Stimulated activated CD4-positive, alpha-beta T cell treated with anti-CD3 and anti-CD28 coated beads, Interleukin-15, amount 100 ng/mL, for 1 hour (primary cell): ENCODE measurements around the gene HNRNPUL1.
"Not testable (repeated sequence)": the region's sequence is repeated elsewhere in the genome, so short reads cannot be mapped to it uniquely, and the experiment has no call there.

ENCODE experiments used
- DNase-seq, 2 donors: peaks; one replicate each; pipeline ENCODE4 v3.0.0-alpha.2; 2020; ENCODE audit warnings: low read depth in 1 of 2, low spot score in 1 of 2

The HNRNPUL1 gene

DNA sequence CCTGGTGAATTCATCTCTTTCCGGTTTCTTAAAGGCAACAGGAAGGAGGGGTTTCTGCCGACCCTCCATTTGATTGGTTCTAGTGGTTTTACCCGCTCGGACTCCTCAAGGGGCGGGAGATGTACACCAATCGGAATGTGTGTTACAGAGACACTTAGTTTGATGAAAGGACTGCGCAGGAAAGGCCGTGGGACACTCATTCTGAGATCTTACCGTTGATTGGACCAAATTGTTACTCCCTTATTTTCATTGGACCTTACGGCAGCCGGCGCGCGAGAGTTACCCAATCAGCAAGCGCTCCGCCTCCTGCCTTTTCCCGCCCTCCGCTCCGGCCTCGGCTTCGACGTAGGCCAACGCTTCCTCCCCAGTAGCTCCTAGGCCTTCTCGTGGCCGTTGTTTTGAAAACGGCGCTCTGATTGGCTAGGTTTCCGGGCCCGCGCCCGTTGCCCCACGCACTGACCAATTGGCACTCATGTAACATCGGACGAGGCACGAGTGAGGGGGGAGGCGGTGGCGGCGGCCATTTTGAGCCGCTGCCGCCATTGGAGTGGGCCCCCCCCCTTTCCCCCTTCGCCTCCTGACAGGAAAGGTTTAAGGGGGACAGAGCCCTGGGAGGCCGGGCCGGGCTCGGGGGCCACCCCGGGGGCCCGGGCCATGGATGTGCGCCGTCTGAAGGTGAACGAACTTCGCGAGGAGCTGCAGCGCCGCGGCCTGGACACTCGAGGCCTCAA is at the start of gene HNRNPUL1:
TSS of gene HNRNPUL1 (plus strand) at position 523 of the 731 bp plus-strand sequence. CDS start at position 655, 132 bp downstream.
- DNase-seq, result peak; percentile 96 to 99

DNA sequence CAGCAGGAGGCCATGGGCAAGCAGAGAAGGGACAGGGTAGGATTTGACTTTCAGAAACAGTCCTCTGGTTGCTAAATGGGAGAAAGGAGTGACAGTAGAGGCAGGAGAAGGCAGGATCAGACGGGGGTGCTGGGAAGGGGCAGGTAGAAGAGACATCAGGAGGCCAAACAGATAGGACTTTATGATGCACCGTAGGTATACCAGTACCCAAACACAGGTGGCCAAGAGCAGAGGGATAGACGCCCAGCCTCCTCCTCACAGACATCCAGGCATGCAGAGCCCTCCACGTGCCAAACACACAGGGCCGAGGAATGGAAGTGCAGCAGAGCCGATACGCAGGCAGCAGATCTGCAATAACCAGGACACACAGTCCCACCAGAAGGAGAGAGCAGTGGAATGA is 46.4 kb upstream of the HNRNPUL1 start:
- DNase-seq, result no peak

DNA sequence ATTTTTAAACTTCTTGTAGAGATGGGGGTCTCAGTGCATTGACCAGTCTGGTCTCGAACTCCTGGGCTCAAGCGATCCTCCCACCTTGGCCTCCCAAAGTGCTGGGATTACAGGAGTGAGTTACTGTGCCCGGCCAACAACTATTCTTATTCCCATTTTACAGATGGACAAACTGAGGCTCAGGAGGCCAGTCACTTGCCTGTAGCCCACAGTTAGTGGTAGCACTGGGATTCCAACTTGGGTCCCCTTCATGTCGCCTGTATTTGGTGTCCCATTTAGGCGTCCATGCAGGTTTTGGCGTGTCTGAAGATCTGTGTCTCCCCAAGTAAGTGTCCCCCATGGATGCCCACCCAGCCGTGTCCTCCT is 45.9 kb upstream of the HNRNPUL1 start:
- no peak for DNase-seq

GRCh38 chr19:41218615-41219507 is 45.3 kb upstream of the HNRNPUL1 start, which contains the start of gene AXL:
AXL (plus strand) TSS chr19:41219223; CDS start chr19:41219393, 170 bp downstream.
- DNase-seq, result no peak

- no peak for DNase-seq
Observed at GRCh38 chr19:41219924-41220567, 44.1 kb upstream of the HNRNPUL1 start.

DNA sequence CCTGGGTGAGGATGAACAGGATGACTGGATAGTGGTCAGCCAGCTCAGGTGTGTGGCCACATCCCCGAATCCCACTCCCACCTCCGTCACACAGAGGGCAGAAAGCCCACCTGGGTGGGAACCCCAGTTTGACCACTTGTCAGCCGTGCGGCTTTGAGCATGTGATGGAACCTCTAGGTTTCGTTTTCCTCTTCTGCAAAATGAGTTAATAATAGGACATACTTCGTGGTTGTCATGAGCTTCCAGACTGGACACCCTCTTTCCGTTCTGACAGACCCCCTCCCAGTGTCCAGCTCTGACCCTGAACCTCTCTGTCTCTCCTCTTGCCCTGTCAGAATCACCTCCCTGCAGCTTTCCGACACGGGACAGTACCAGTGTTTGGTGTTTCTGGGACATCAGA is 43.4 kb upstream of the HNRNPUL1 start:
- no peak for DNase-seq

- no peak for DNase-seq
Observed at GRCh38 chr19:41221514-41222205, 42.5 kb upstream of the HNRNPUL1 start.

DNA sequence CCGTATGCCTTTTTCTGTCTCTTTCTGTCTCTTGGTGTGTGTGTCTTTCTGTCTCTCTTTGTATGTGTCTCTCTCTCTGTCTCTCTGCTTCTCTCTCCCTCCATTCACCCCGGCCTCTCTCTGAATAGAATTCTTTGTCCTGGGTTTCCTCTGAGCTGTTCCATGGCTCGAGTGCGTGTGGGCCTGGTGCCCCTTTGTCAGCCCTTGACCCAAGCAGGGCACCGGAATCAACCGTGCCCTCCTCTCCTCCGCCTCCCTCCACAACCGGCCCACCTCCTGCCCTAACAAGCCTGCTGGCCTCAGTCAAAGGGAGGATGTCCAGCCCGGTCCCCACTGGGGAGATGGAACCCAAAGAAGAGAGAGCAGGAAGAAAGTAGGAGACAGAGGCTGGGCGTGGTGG is 41.9 kb upstream of the HNRNPUL1 start:
- DNase-seq, result no peak

- no peak for DNase-seq
Observed at GRCh38 chr19:41223431-41224234, 40.5 kb upstream of the HNRNPUL1 start.

DNA sequence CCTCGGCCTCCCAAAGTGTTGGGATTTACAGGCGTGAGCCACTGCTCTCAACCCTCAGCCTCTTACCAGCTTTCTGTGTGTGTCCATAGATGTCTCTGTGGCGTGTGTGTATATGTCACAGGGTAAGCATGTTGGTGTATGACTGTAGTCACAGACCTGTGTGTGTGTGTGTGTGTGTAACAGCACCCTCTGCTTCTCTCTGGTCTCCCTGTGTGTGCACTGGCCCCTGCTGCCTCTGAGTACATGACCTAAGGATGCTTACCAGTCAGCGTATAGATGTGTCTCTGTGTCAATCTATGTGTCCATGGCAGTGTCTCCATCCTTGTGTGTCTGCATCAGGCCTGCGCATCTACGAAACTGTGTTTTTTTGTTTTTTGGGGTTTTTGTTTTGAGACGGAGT is 39.5 kb upstream of the HNRNPUL1 start:
- DNase-seq, result no peak

GRCh38 chr19:41225238-41226052 is 38.7 kb upstream of the HNRNPUL1 start:
- peak in 1 of 2 donors; percentile 12 for DNase-seq

DNA sequence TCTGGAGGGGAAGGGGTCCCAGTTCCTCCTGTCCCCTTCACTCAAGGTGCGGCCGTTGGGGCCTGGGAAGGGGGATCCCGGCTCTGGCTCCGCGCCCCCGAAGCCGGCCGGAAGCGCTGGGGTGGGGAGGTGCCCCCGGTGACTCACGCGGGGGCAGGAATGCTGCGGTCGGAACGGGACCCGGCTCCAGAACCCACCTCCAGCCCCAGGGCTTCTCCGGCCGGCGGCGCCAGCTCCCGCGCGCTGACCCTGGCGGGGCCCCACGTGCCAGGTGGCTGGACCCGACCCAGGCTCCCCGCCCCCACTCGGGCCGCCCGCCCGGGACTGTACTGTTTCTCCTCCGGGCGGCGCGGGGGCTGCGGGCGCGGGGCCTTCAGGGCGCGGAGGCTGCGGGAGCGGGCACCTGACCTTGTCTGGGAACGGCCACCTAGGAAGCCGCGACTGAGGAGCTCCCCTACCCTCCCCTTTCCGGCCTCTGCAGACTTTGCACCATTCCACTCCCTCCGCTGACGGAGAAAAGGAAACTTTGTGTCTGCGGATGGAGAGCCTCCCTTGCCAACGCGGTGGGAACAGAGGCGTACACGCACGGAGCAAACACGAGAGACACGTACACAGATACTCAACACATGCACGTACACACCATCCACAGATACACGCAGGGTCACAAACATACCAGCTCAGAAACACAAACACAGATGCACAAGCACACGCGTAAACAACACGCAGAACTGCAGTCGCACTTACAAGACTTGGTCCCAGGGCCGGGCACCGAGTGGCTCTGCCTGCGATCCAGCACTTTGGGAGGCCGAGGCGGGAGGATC is 37.9 kb upstream of the HNRNPUL1 start:
- DNase-seq, result peak; percentile 6 to 20

GRCh38 chr19:41226874-41227390 is 37.2 kb upstream of the HNRNPUL1 start:
- DNase-seq, result no peak

DNA sequence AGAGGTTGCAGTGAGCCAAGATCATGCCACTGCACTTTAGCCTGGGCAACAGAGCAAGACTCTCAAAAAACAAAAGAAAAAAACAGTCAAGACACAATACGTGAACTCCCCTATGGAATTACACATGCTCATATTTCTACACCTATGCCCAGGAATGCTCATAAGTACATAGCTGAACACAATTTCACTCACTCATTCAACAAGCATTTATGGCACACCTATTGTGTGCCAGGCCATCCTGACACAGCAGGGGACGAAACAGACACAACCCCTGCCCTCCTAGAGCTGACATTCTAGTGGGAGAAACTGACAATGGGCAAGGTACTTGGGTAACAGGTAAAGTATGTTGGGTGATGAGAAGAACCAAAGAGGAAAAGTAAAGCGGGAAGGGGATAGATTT is 35.7 kb upstream of the HNRNPUL1 start:
- no peak for DNase-seq

- DNase-seq, result not testable (repeated sequence)
Observed at GRCh38 chr19:41229338-41229737, 34.8 kb upstream of the HNRNPUL1 start.

DNA sequence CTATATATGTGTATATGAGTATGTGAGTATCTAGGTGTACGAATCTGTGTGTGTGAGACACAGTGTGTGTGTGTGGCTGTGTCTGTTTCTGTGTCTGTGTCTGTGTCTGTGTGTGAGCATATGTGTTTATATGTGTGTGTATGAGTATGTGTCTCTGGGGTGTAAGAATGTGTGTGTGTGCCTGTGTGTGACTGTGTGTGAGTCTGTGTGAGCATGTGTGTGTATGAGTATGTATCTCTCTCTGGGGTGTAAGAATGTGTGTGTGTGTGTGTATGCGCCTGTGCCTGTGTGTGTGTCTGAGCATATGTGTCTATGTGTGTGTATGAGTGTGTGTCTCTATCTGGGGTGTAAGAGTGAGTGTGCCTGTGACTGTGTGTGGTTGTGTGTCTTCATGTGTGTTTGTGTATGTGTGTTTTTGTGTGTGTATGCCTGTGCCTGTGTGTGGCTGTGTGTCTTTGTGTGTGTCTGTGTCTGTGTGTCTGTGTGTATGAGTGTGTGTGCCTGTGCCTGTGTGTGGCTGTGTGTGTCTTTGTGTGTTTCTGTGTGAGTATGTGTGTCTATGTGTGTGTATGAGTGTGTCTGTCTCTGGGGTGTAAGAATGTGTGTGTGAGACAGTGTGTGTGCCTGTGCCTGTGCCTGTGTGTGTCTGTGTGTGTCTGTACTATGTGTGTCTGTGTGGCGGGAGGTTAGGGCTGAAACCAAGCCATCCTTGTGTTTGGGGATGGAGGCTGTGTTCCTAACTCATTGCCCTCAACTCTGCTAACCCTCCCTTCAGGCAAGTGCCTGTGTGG is 33.9 kb upstream of the HNRNPUL1 start:
- DNase-seq, result no peak

- DNase-seq, result no peak
Observed at GRCh38 chr19:41232686-41233085, 31.5 kb upstream of the HNRNPUL1 start.
